Choroid plexus epithelial cell (primary cell): Measurements from ENCODE around the gene METTL9.
"Not testable (repeated sequence)": the region's sequence is repeated elsewhere in the genome, so short reads cannot be mapped to it uniquely, and the experiment has no call there.

ENCODE experiments used
- DNase-seq: peaks from one replicate; pipeline ENCODE4 v3.0.0-alpha.2; 2010; ENCODE audit warnings: low read depth
- H3K4me3 ChIP-seq: 2 replicates; pipeline ENCODE4 v1.5.1; 2011; ENCODE audit warnings: low read depth, mild to moderate bottlenecking, control low read depth, low read length, moderate library complexity
- CTCF ChIP-seq: conservative IDR thresholded peaks from 2 replicates; pipeline ENCODE4 v1.5.1; 2011; ENCODE audit warnings: low read depth, mild to moderate bottlenecking, control low read depth, inconsistent platforms, low read length, moderate library complexity

Gene METTL9

GRCh38 chr16:21646721-21647561 lies 47.6 kb downstream of the METTL9 start:
- DNase-seq: no peak
- TF ChIP-seq CTCF: no peak
- H3K4me3 ChIP-seq: no peak overlapping the region

DNA sequence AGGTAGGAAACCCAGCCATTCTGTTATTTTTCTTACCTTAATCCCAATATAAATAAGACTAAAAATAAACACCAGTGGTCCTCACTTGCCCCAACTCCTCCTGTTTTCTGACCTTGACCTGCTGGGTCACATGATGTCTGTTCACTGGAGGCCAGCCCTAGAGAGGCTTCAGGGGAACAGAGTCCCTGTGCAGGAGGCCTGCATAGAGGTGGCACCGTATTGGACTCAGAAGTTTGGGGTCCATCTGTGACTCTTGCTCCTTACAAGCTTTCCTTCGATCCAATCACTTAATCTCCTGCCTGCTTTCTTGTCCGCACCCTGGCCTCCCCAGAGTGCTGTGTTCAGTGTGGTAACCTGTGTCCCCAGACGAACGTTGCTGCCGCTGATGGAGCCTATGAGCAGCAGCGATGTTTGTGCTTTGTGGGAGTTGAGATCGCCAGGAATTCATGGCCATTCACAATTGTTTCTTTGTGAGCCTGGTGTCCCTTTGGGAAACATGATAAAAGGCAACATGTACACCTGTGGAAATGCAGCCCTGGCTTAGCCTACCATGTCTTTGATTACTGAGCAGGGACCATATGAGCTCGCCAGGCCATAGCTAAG lies 48.3 kb downstream of the METTL9 start:
- no peak for TF ChIP-seq CTCF
- no peak overlapping the region for H3K4me3 ChIP-seq
- DNase-seq: no peak

DNA sequence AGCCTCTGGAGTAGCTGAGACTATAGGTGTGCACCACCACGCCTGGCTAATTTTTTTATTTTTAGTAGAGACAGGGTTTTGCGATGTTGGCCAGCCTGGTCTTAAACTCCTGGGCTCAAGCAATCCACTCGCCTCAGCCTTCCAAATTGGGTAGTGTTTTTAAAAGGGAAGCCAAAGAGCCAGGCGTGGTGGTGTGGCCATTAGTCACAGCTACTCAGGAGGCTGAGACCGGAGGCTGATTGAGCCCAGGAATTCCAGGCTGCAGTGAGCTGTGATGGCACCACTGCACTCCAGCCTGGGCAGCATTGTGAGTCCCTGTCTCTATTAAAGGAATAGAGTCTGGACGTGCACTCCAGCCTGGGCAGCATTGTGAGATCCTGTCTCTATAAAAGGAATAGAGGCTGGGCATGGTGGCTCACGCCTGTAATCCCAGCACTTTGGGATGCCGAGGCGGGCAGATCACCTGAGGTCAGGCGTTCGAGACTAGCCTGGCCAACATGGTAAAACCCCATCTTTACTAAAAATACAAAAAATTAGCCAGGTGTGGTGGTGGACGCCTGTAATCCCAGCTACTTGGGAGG lies 50.5 kb downstream of the METTL9 start:
- not testable (repeated sequence) for H3K4me3 ChIP-seq, DNase-seq

- TF ChIP-seq CTCF: no peak
- peak; percentile 35 for DNase-seq
- H3K4me3 ChIP-seq: no peak overlapping the region
These were observed 51.1 kb downstream of the METTL9 start for GRCh38 chr16:21650521-21650920.

DNA sequence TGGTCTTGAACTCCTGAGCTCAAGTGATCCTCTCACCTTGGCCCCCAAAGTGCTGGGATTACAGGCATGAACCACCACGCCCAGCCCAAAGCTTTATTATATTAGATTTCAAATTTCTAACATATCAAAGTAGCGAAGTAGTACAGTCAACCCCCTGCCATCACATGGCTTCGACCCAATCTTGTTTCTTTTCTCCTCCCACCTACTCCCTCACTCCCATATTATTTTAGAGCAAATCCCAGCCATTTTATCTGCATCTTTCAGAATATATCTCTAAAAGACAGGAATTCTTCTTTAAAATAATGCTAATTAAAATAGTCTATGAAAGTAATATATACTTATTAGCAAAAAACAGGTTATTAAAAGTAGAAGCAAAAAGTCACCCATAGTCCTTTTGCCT lies 52.1 kb downstream of the METTL9 start:
- H3K4me3 ChIP-seq: no peak overlapping the region
- no peak for DNase-seq
- TF ChIP-seq CTCF: no peak

- no peak for DNase-seq
- no peak within 1 kb of the TSS for H3K4me3 ChIP-seq
- TF ChIP-seq CTCF: no peak
These were observed 53.1 kb downstream of the METTL9 start, which contains the start of gene IGSF6 for GRCh38 chr16:21652453-21652852. Gene IGSF6, minus strand, starts transcription at chr16:21652608. Its CDS starts 10 bp downstream, at chr16:21652598.

DNA sequence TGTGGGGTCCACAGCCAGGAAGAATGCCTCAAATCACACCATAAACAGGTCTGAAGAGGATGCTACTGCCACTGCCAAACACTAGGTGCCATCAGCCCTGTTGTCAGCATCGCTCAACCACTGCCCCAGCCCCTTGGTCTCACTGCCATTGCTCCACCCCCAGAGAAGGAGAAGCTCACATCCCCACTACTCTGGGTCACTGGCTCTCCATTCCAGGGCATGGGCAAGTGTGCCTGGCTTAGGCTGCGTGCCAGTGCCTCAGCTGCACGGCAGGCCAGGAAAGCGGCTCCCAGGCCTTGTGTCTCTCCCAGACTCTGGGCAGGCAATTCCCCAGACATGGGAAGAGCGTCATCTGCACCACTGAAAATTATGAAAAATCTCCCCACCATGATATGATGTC lies 54.2 kb downstream of the METTL9 start:
- TF ChIP-seq CTCF: no peak
- no peak overlapping the region for H3K4me3 ChIP-seq
- DNase-seq: no peak
